ENCODE measurements around the gene ALK. TPM values are rescaled to one million over a fixed set of nuclear protein-coding genes. Genes with fewer than 3 reads are reported as not detected.

The ALK gene
- total RNA-seq, 4 donors from 2014 or later: 0.32 to 0.42 TPM; not detected in 2

- WGBS: 84% methylated on average over 4 of the region's 4 CpGs
- Histone ChIP-seq H3K36me3 (no peaks in the 10 kb centered on the region), H3K9me3 (no peaks in the 10 kb centered on the region), H3K4me3 (no peak overlapping the region), H3K27me3 (no peaks in the 10 kb centered on the region), H3K27ac (no peak overlapping the region), H3K4me1 (no peaks in the 10 kb centered on the region)
- TF ChIP-seq EP300 (IDR thresholded peaks at IDR 0.05) (no peak), CTCF (IDR thresholded peaks at IDR 0.05) (no peak), POLR2AphosphoS5 (IDR thresholded peaks at IDR 0.05) (no peak), POLR2A (IDR thresholded peaks at IDR 0.05) (no peak)
- no peak for DNase-seq (ENCODE audit: low spot score in 2 of 2)
These were observed 473.9 kb downstream of the ALK start for GRCh38 chr2:29447513-29447912.

- TF ChIP-seq CTCF (IDR thresholded peaks at IDR 0.05): no peak
- no peak for TF ChIP-seq EP300 (IDR thresholded peaks at IDR 0.05)
- TF ChIP-seq POLR2A (IDR thresholded peaks at IDR 0.05): no peak
- TF ChIP-seq POLR2AphosphoS5 (IDR thresholded peaks at IDR 0.05): no peak
- 66% methylated on average over 4 of the region's 4 CpGs for WGBS
- H3K27ac ChIP-seq: no peak overlapping the region
These were observed 474.5 kb downstream of the ALK start for GRCh38 chr2:29446847-29447246.

GRCh38 chr2:29444150-29444549 is 477.2 kb downstream of the ALK start:
- H3K36me3 ChIP-seq: no peaks in the 10 kb centered on the region
- no peak for DNase-seq (ENCODE audit: low spot score in 2 of 2)
- 87% methylated on average over 3 of the region's 3 CpGs for WGBS
- TF ChIP-seq POLR2AphosphoS5 (IDR thresholded peaks at IDR 0.05) (no peak), CTCF (IDR thresholded peaks at IDR 0.05) (no peak), POLR2A (IDR thresholded peaks at IDR 0.05) (no peak)
- H3K4me3 ChIP-seq: no peak overlapping the region
- H3K9me3 ChIP-seq: no peaks in the 10 kb centered on the region
- H3K27me3 ChIP-seq: no peaks in the 10 kb centered on the region
- H3K4me1 ChIP-seq: no peaks in the 10 kb centered on the region
- no peak overlapping the region for H3K27ac ChIP-seq

More at GRCh38 chr2:29446847-29447246, 474.5 kb downstream of the ALK start:
- Histone ChIP-seq H3K4me1 (no peaks in the 10 kb centered on the region), H3K36me3 (no peaks in the 10 kb centered on the region), H3K9me3 (no peaks in the 10 kb centered on the region), H3K27me3 (no peaks in the 10 kb centered on the region), H3K4me3 (no peak overlapping the region)
- DNase-seq (ENCODE audit: low spot score in 2 of 2): no peak

- no peak for DNase-seq (ENCODE audit: low spot score in 2 of 2)
These were observed 477.8 kb downstream of the ALK start for GRCh38 chr2:29443627-29444026.

GRCh38 chr2:29443151-29443550 is 478.2 kb downstream of the ALK start:
- H3K27me3 ChIP-seq: no peaks in the 10 kb centered on the region
- H3K4me1 ChIP-seq: no peaks in the 10 kb centered on the region
- H3K4me3 ChIP-seq: no peak overlapping the region
- no peaks in the 10 kb centered on the region for H3K9me3 ChIP-seq
- DNase-seq (ENCODE audit: low spot score in 2 of 2): no peak
- H3K36me3 ChIP-seq: no peaks in the 10 kb centered on the region
- no peak overlapping the region for H3K27ac ChIP-seq
- TF ChIP-seq POLR2A (IDR thresholded peaks at IDR 0.05): no peak
- TF ChIP-seq POLR2AphosphoS5 (IDR thresholded peaks at IDR 0.05): no peak
- TF ChIP-seq EP300 (IDR thresholded peaks at IDR 0.05): no peak
- no peak for TF ChIP-seq CTCF (IDR thresholded peaks at IDR 0.05)
- 55% methylated on average over 4 of the region's 4 CpGs for WGBS

More at GRCh38 chr2:29443627-29444026, 477.8 kb downstream of the ALK start:
- H3K36me3 ChIP-seq: no peaks in the 10 kb centered on the region
- H3K9me3 ChIP-seq: no peaks in the 10 kb centered on the region
- H3K4me1 ChIP-seq: no peaks in the 10 kb centered on the region
- H3K27ac ChIP-seq: no peak overlapping the region
- H3K27me3 ChIP-seq: no peaks in the 10 kb centered on the region
- no peak for TF ChIP-seq POLR2AphosphoS5 (IDR thresholded peaks at IDR 0.05)
- TF ChIP-seq CTCF (IDR thresholded peaks at IDR 0.05): no peak
- TF ChIP-seq POLR2A (IDR thresholded peaks at IDR 0.05): no peak
- WGBS: 20% methylated on average over 4 of the region's 4 CpGs
- no peak overlapping the region for H3K4me3 ChIP-seq
